Esophagus squamous epithelium (tissue), 5 donors: ENCODE results near the gene NAV3. TPM values are rescaled to one million over a fixed set of nuclear protein-coding genes. Genes with fewer than 3 reads are reported as not detected.

Experiments
- DNase-seq: peaks from one replicate; lab custom pipeline; 2025; lab: John Stamatoyannopoulos, UW
- H3K27ac ChIP-seq, 4 donors: fragments of 200-600 bp; sonication (generic); one replicate each; pipeline ENCODE4 v1.5.1; 2016 to 2019; ENCODE audit warnings: mild to moderate bottlenecking in 1 of 4
- H3K27me3 ChIP-seq, 4 donors: fragments of 200-600 bp; sonication (generic); 1 replicate in 3 of 4; 2 replicates in 1 of 4; pipeline versions ENCODE4 v1.5.1 to v1.6.0; 2017 to 2021; ENCODE audit warnings: antibody characterized with exemption in 1 of 4
- H3K36me3 ChIP-seq, 3 donors: fragments of 200-600 bp; sonication (generic); one replicate each; pipeline ENCODE4 v1.5.1; 2016 to 2019
- H3K4me1 ChIP-seq, 3 donors: fragments of 200-600 bp; sonication (generic); one replicate each; pipeline ENCODE4 v1.5.1; 2017 to 2019
- H3K4me3 ChIP-seq, 4 donors: fragments of 200-600 bp; sonication (generic); 1 replicate in 3 of 4; 2 replicates in 1 of 4; pipeline ENCODE4 v1.5.1; 2016 to 2019; ENCODE audit warnings: mild to moderate bottlenecking in 2 of 4, moderate library complexity in 1 of 4
- H3K9me3 ChIP-seq, 3 donors: fragments of 200-600 bp; sonication (generic); one replicate each; pipeline ENCODE4 v1.5.1; 2016 to 2019
- CTCF ChIP-seq, 6 experiments: fragments of 450-650 bp in 4 of 6; fragments of 200-600 bp in 2 of 6; sonication (generic) in 2 of 6; IDR thresholded peaks; one replicate each; pipeline ENCODE4 v1.5.1; 2016 to 2019; ENCODE audit warnings: antibody characterized with exemption in 6 of 6, mild to moderate bottlenecking in 4 of 6, moderate library complexity in 4 of 6
- POLR2A ChIP-seq, 4 donors: fragments of 450-650 bp; IDR thresholded peaks; one replicate each; pipeline ENCODE4 v1.6.1; 2017; ENCODE audit warnings: antibody characterized with exemption in 4 of 4, mild to moderate bottlenecking in 4 of 4, moderate library complexity in 3 of 4
- WGBS, 2 donors: methylation state at CpG; one replicate each; pipeline ENCODE4 v1.1.5; 2018; 5-methylcytosine and 5-hydroxymethylcytosine counted together
- intact Hi-C: fragments of 100-400 bp; cut with DNase I; formaldehyde crosslinking; loops from one replicate; pipeline ENCODE4 v1.15.0; 2022
- total RNA-seq, 4 donors: library from RNA; depleted of rRNA; stranded (reverse); fragments of >200 nt; gene quantifications; one replicate each; pipeline ENCODE4 v1.1.0, GENCODE V29; 2016
- donor health status: DM: yes; HTN: yes; CAD: no.

NAV3 gene
- total RNA-seq, 4 donors from 2014 or later: 0.34 to 4.6 (median 3.2) TPM

- Histone ChIP-seq H3K36me3 (no peaks in the 10 kb centered on the region), H3K9me3 (no peaks in the 10 kb centered on the region), H3K27me3 (no peaks in the 10 kb centered on the region), H3K4me3 (no peak overlapping the region), H3K4me1 (no peaks in the 10 kb centered on the region), H3K27ac (no peak overlapping the region)
- DNase-seq: no peak
- 89 to 97% methylated on average over 2 of the region's 2 CpGs for WGBS, 2 donors
- intact Hi-C loops: no loop called here
- no peak for TF ChIP-seq CTCF (IDR thresholded peaks at IDR 0.05)
- no peak for TF ChIP-seq POLR2A (IDR thresholded peaks at IDR 0.05)
Observed at GRCh38 chr12:78220811-78221210, 390.1 kb downstream of the NAV3 start.

- intact Hi-C loops: no loop called here
- Histone ChIP-seq H3K4me3 (no peak overlapping the region), H3K9me3 (no peaks in the 10 kb centered on the region), H3K4me1 (no peaks in the 10 kb centered on the region), H3K27ac (no peak overlapping the region), H3K36me3 (no peaks in the 10 kb centered on the region), H3K27me3 (no peaks in the 10 kb centered on the region)
- DNase-seq: no peak
- TF ChIP-seq CTCF (IDR thresholded peaks at IDR 0.05) (no peak), POLR2A (IDR thresholded peaks at IDR 0.05) (no peak)
- 61 to 66% methylated on average over 5 of the region's 5 CpGs for WGBS, 2 donors
Observed at GRCh38 chr12:78224154-78224553, 393.5 kb downstream of the NAV3 start.

DNA sequence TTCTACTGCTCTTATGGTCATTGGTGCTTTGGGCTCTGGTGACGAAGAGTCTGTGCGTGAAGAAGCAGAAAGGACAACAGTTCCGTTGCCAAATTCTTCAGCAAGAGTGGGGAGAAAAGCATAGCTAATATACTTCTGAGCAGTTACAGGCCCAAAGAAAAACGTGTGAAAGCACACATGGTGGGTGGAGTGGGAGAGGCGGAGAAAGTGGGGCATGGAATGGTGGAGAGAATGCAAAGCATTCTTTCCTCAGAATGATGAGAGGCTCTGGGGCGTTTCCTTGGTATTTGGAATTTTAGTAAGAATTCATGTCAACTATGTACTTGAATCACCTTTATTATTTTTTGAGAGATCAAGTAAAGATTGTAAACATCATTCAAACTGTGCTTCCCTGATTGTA lies 396.1 kb downstream of the NAV3 start:
- intact Hi-C loops: no loop called here
- Histone ChIP-seq H3K9me3 (no peaks in the 10 kb centered on the region), H3K4me1 (no peaks in the 10 kb centered on the region), H3K36me3 (no peaks in the 10 kb centered on the region), H3K4me3 (no peak overlapping the region), H3K27me3 (no peaks in the 10 kb centered on the region), H3K27ac (no peak overlapping the region)
- DNase-seq: no peak
- 64 to 66% methylated on average over 6 of the region's 6 CpGs for WGBS, 2 donors
- TF ChIP-seq POLR2A (IDR thresholded peaks at IDR 0.05): no peak
- no peak for TF ChIP-seq CTCF (IDR thresholded peaks at IDR 0.05)

DNA sequence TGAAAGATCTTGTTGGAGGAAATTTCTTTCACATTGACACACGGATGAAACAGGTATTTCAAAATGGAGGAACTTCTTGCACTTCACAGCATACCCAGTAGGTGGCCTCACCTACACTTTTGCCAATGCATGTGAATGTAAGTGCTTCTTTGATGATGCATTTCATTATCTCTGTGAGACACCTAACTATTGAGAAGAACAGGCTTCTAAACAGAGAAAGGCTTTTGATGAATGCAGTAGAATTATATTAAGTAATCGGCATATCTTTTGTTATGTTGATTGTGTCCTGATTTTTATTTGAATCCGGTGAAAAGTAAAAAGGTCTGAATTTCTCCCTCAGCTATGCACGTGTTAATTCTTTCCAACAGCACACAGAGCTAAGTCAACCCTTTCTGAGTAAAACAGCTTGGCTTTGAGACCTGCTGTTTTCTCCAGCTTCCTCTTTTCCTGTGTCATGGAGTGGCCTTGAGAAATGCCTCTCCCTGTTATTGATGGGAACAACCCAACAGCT lies 399.0 kb downstream of the NAV3 start:
- WGBS, 2 donors: 41 to 46% methylated on average over 4 of the region's 4 CpGs
- DNase-seq: no peak
- intact Hi-C loops: no loop called here

GRCh38 chr12:78232756-78233155 lies 402.1 kb downstream of the NAV3 start:
- DNase-seq: no peak
- no peaks in the 10 kb centered on the region for H3K36me3 ChIP-seq
- no peaks in the 10 kb centered on the region for H3K9me3 ChIP-seq
- H3K4me3 ChIP-seq: no peak overlapping the region
- H3K27me3 ChIP-seq: no peaks in the 10 kb centered on the region
- H3K27ac ChIP-seq: no peak overlapping the region
- no peaks in the 10 kb centered on the region for H3K4me1 ChIP-seq
- intact Hi-C loops: no loop called here
- TF ChIP-seq POLR2A (IDR thresholded peaks at IDR 0.05) (no peak), CTCF (IDR thresholded peaks at IDR 0.05) (no peak)
- WGBS, 2 donors: 46 to 61% methylated on average over 3 of the region's 3 CpGs

More for the DNA sequence above, 399.0 kb downstream of the NAV3 start:
- TF ChIP-seq CTCF (IDR thresholded peaks at IDR 0.05) (peak in 5 of 6 experiments; percentile 8 to 44 (median 22)), POLR2A (IDR thresholded peaks at IDR 0.05) (no peak)
- H3K9me3 ChIP-seq: no peaks in the 10 kb centered on the region
- no peaks in the 10 kb centered on the region for H3K36me3 ChIP-seq
- no peak overlapping the region for H3K27ac ChIP-seq
- H3K4me1 ChIP-seq: no peaks in the 10 kb centered on the region
- H3K27me3 ChIP-seq: no peaks in the 10 kb centered on the region
- H3K4me3 ChIP-seq: no peak overlapping the region
